Transverse colon (tissue), 4 donors: ENCODE results near the gene NUMA1.

Experiments
- CTCF ChIP-seq, 5 experiments: fragments of 200-600 bp in 3 of 5; fragments of 450-650 bp in 2 of 5; sonication (generic) in 3 of 5; IDR thresholded peaks; 1 replicate in 2 of 5; 2 replicates in 3 of 5; pipeline ENCODE4 v1.5.1; 2016 to 2017; ENCODE audit warnings: antibody characterized with exemption in 5 of 5, inconsistent platforms in 3 of 5, mild to moderate bottlenecking in 2 of 5, moderate library complexity in 1 of 5
- EP300 ChIP-seq: sonication (generic); formaldehyde crosslinking; IDR thresholded peaks from one replicate; pipeline ENCODE4 v1.6.1; 2017; ENCODE audit warnings: antibody characterized with exemption, low read depth
- POLR2AphosphoS5 ChIP-seq, 3 donors: sonication (generic); formaldehyde crosslinking; IDR thresholded peaks; one replicate each; pipeline ENCODE4 v1.6.1; 2016; ENCODE audit warnings: antibody characterized with exemption in 3 of 3

GRCh38 chr11:72083414-72083813, 3.1 kb upstream of the NUMA1 start:
- TF ChIP-seq CTCF (IDR thresholded peaks at IDR 0.05): no peak
- TF ChIP-seq POLR2AphosphoS5 (IDR thresholded peaks at IDR 0.05): no peak
- no peak for TF ChIP-seq EP300
